Hepatocyte (in vitro differentiated cells): ENCODE data around the gene FAH. TPM values are rescaled to one million over a fixed set of nuclear protein-coding genes. Genes with fewer than 3 reads are reported as not detected.
A peak's percentile ranks its signal among the peaks of the same experiment; 100 is the strongest.

ENCODE experiments used
- DNase-seq: peaks from one replicate; pipeline ENCODE4 v3.0.0-alpha.2; 2016; ENCODE audit warnings: low spot score
- H2AFZ ChIP-seq: fragments of 200-600 bp; sonication (generic); 2 replicates; pipeline ENCODE4 v1.6.0; 2016; ENCODE audit warnings: antibody characterized with exemption, mild to moderate bottlenecking
- H3K27ac ChIP-seq: fragments of 200-600 bp; sonication (generic); 2 replicates; pipeline ENCODE4 v1.5.1; 2016; ENCODE audit warnings: mild to moderate bottlenecking
- H3K27me3 ChIP-seq: fragments of 200-600 bp; sonication (generic); 2 replicates; pipeline ENCODE4 v1.6.1; 2016
- H3K36me3 ChIP-seq: fragments of 200-600 bp; sonication (generic); replicated peaks from 2 replicates; pipeline ENCODE4 v1.5.1; 2016; ENCODE audit warnings: low read depth; ENCODE audit not compliant: insufficient read depth
- H3K4me1 ChIP-seq: fragments of 200-600 bp; sonication (generic); 2 replicates; pipeline ENCODE4 v1.5.1; 2016; ENCODE audit warnings: mild to moderate bottlenecking, moderate library complexity; ENCODE audit not compliant: insufficient read depth
- H3K4me2 ChIP-seq: fragments of 200-600 bp; sonication (generic); 2 replicates; pipeline ENCODE4 v1.6.0; 2016
- H3K4me3 ChIP-seq: fragments of 200-600 bp; sonication (generic); 2 replicates; pipeline ENCODE4 v1.5.1; 2016; ENCODE audit warnings: mild to moderate bottlenecking
- H3K79me2 ChIP-seq: fragments of 200-600 bp; sonication (generic); 2 replicates; pipeline ENCODE4 v1.6.0; 2017; ENCODE audit warnings: mild to moderate bottlenecking
- H3K9me2 ChIP-seq: fragments of 200-600 bp; sonication (generic); replicated peaks from 2 replicates; pipeline ENCODE4 v1.6.0; 2017; ENCODE audit warnings: mild to moderate bottlenecking; ENCODE audit not compliant: insufficient read depth
- H3K9me3 ChIP-seq: fragments of 200-600 bp; sonication (generic); 2 replicates; pipeline ENCODE4 v1.5.1; 2016; ENCODE audit warnings: low read depth, mild to moderate bottlenecking
- H4K20me1 ChIP-seq: fragments of 200-600 bp; sonication (generic); 2 replicates; pipeline ENCODE4 v1.6.0; 2016; ENCODE audit warnings: mild to moderate bottlenecking; ENCODE audit not compliant: insufficient read depth, poor library complexity, severe bottlenecking
- CTCF ChIP-seq: fragments of 200-600 bp; sonication (generic); IDR thresholded peaks from 2 replicates; pipeline ENCODE4 v1.5.1; 2016; ENCODE audit warnings: antibody characterized with exemption, mild to moderate bottlenecking; ENCODE audit not compliant: poor library complexity
- EZH2 ChIP-seq: fragments of 200-600 bp; sonication (generic); IDR thresholded peaks from 2 replicates; pipeline ENCODE4 v1.6.1; 2016; ENCODE audit warnings: antibody characterized with exemption, mild to moderate bottlenecking, borderline replicate concordance
- EZH2phosphoT487 ChIP-seq: fragments of 200-600 bp; sonication (generic); IDR thresholded peaks from one replicate; pipeline ENCODE4 v1.6.1; 2018; ENCODE audit warnings: antibody characterized with exemption, mild to moderate bottlenecking, low read depth, moderate library complexity; ENCODE audit not compliant: unreplicated experiment, severe bottlenecking
- WGBS: methylation state at CpG from one replicate; pipeline ENCODE4 v1.1.6; 2016; ENCODE audit warnings: low lambda C conversion rate; ENCODE audit errors: missing lambda C conversion rate; 5-methylcytosine and 5-hydroxymethylcytosine counted together
- polyA plus RNA-seq: library from polyadenylated mRNA; unstranded; fragments of >200 nt; fragmentation: Nextera tagmentation; extraction: Ambion mirVana; gene quantifications from 2 replicates; pipeline ENCODE4 v1.2.1, GENCODE V29; 2016
- total RNA-seq: library from RNA; depleted of rRNA; stranded (reverse); fragments of >200 nt; gene quantifications from 2 replicates; pipeline ENCODE4 v1.2.3, GENCODE V29; 2014

The FAH gene
- total and polyA plus RNA-seq, 2 experiments from 2014 or later = 58.0 to 90.5 TPM

GRCh38 chr15:80173022-80173759, 20.4 kb downstream of the FAH start:
- H3K4me3 ChIP-seq = no peak overlapping the region
- TF ChIP-seq EZH2phosphoT487 (no peak), CTCF (peak; percentile 68), EZH2 (no peak)
- H3K27me3 ChIP-seq = no peaks in the 10 kb centered on the region
- no peak overlapping the region for H3K27ac ChIP-seq
- no peak overlapping the region for H2AFZ ChIP-seq
- no peaks in the 10 kb centered on the region for H3K4me1 ChIP-seq
- no peaks in the 10 kb centered on the region for H3K9me3 ChIP-seq
- H3K4me2 ChIP-seq = no peak overlapping the region
- DNase-seq = peak; percentile 83
- 67% methylated on average over 10 of the region's 10 CpGs for WGBS
- H3K9me2 ChIP-seq = no peaks in the 10 kb centered on the region
- H3K36me3 ChIP-seq = no peaks in the 10 kb centered on the region
- no peaks in the 10 kb centered on the region for H4K20me1 ChIP-seq
- H3K79me2 ChIP-seq = no peaks in the 10 kb centered on the region

GRCh38 chr15:80174017-80174746, 21.4 kb downstream of the FAH start:
- no peak overlapping the region for H3K4me2 ChIP-seq
- no peak overlapping the region for H3K4me3 ChIP-seq
- H3K79me2 ChIP-seq = no peaks in the 10 kb centered on the region
- H4K20me1 ChIP-seq = no peaks in the 10 kb centered on the region
- no peaks in the 10 kb centered on the region for H3K9me3 ChIP-seq
- H2AFZ ChIP-seq = no peak overlapping the region
- 90% methylated on average over 11 of the region's 11 CpGs for WGBS
- no peaks in the 10 kb centered on the region for H3K9me2 ChIP-seq
- H3K27ac ChIP-seq = no peak overlapping the region
- DNase-seq = no peak
- no peaks in the 10 kb centered on the region for H3K36me3 ChIP-seq
- no peaks in the 10 kb centered on the region for H3K4me1 ChIP-seq
- H3K27me3 ChIP-seq = no peaks in the 10 kb centered on the region
- TF ChIP-seq CTCF (no peak), EZH2 (no peak), EZH2phosphoT487 (no peak)

- no peak overlapping the region for H3K4me3 ChIP-seq
- no peaks in the 10 kb centered on the region for H4K20me1 ChIP-seq
- H3K9me3 ChIP-seq = no peaks in the 10 kb centered on the region
- WGBS = 95% methylated on average over 9 of the region's 9 CpGs
- H3K27ac ChIP-seq = no peak overlapping the region
- no peaks in the 10 kb centered on the region for H3K79me2 ChIP-seq
- TF ChIP-seq EZH2 (no peak), EZH2phosphoT487 (no peak), CTCF (no peak)
- no peaks in the 10 kb centered on the region for H3K36me3 ChIP-seq
- H3K4me1 ChIP-seq = no peaks in the 10 kb centered on the region
- no peaks in the 10 kb centered on the region for H3K27me3 ChIP-seq
- DNase-seq = no peak
- no peak overlapping the region for H3K4me2 ChIP-seq
- no peaks in the 10 kb centered on the region for H3K9me2 ChIP-seq
- no peak overlapping the region for H2AFZ ChIP-seq
Observed at GRCh38 chr15:80175436-80175835, 22.6 kb downstream of the FAH start.
